Fibroblast of lung (primary cell): ENCODE results near the gene APOBEC3B. TPM values are rescaled to one million over a fixed set of nuclear protein-coding genes. Genes with fewer than 3 reads are reported as not detected.

Experiments used
- DNase-seq, 2 donors: peaks; one replicate each; pipeline versions ENCODE4 v3.0.0 to v3.0.0-alpha.2; 2010; ENCODE audit warnings: low read depth in 2 of 2
- H2AFZ ChIP-seq: 2 replicates; pipeline ENCODE4 v1.5.1; 2012; ENCODE audit warnings: low read length, control low read depth, inconsistent platforms
- H3K27ac ChIP-seq: 2 replicates; pipeline ENCODE4 v1.5.1; 2011; ENCODE audit warnings: low read length, control low read depth; ENCODE audit not compliant: insufficient read depth
- H3K27me3 ChIP-seq: 2 replicates; pipeline ENCODE4 v1.5.1; 2011; ENCODE audit warnings: mild to moderate bottlenecking, low read length; ENCODE audit not compliant: control insufficient read depth, insufficient read depth
- H3K36me3 ChIP-seq: 2 replicates; pipeline ENCODE4 v1.5.1; 2011; ENCODE audit warnings: low read length; ENCODE audit not compliant: control insufficient read depth, insufficient read depth
- H3K4me1 ChIP-seq: 2 replicates; pipeline ENCODE4 v1.5.1; 2011; ENCODE audit warnings: low read length; ENCODE audit not compliant: control insufficient read depth, insufficient read depth; ENCODE audit errors: extremely low read depth
- H3K4me2 ChIP-seq: 2 replicates; pipeline ENCODE4 v1.5.1; 2011; ENCODE audit warnings: low read length, control low read depth; ENCODE audit not compliant: insufficient read depth; ENCODE audit errors: extremely low read depth
- H3K4me3 ChIP-seq, 4 experiments: fragments of 200-600 bp in 1 of 4; sonication (generic) in 1 of 4; replicated peaks in 1 of 4; 2 replicates each; pipeline ENCODE4 v1.5.1; 2011 to 2016; ENCODE audit warnings: low read length in 4 of 4, low read depth in 3 of 4, mild to moderate bottlenecking in 3 of 4, control low read depth in 2 of 4, inconsistent platforms in 1 of 4, mixed read lengths in 1 of 4; ENCODE audit not compliant: insufficient read depth in 1 of 4; ENCODE audit errors: control extremely low read depth in 1 of 4
- H3K79me2 ChIP-seq: 2 replicates; pipeline ENCODE4 v1.5.1; 2012; ENCODE audit warnings: mild to moderate bottlenecking, low read length, inconsistent platforms; ENCODE audit not compliant: control insufficient read depth, insufficient read depth
- H3K9ac ChIP-seq: 2 replicates; pipeline ENCODE4 v1.5.1; 2011; ENCODE audit warnings: mild to moderate bottlenecking, low read length, control low read depth; ENCODE audit not compliant: insufficient read depth
- H3K9me3 ChIP-seq: 2 replicates; pipeline ENCODE4 v1.5.1; 2012; ENCODE audit warnings: low read depth, low read length; ENCODE audit not compliant: control insufficient read depth, insufficient read depth
- H4K20me1 ChIP-seq: 2 replicates; pipeline ENCODE4 v1.5.1; 2011; ENCODE audit warnings: low read length; ENCODE audit not compliant: control insufficient read depth, insufficient read depth; ENCODE audit errors: extremely low read depth
- CTCF ChIP-seq, 2 donors: IDR thresholded peaks in 1 of 2; conservative IDR thresholded peaks in 1 of 2; 1 replicate in 1 of 2; 2 replicates in 1 of 2; pipeline ENCODE4 v1.5.1; 2011 to 2012; ENCODE audit warnings: low read length in 2 of 2, control low read depth in 1 of 2, inconsistent platforms in 1 of 2, low read depth in 1 of 2, mild to moderate bottlenecking in 1 of 2
- EZH2 ChIP-seq: IDR thresholded peaks from 2 replicates; pipeline ENCODE4 v1.5.1; 2012; ENCODE audit warnings: low read length, control low read depth, mild to moderate bottlenecking; ENCODE audit errors: missing control alignments
- polyA plus RNA-seq, 2 donors: library from polyadenylated mRNA; depleted of rRNA in 1 of 2; stranded (reverse) in 1 of 2; unstranded in 1 of 2; fragments of >200 nt; gene quantifications; 2 replicates each; pipeline ENCODE4 v1.2.1, GENCODE V29; 2011 to 2012; ENCODE audit warnings: missing spikeins in 1 of 2
- total RNA-seq: library from RNA; depleted of rRNA; stranded (reverse); fragments of >200 nt; gene quantifications from 2 replicates; pipeline ENCODE4 v1.2.1, GENCODE V29; 2014

The APOBEC3B gene
- total and polyA plus RNA-seq, 2 donors (not counting 1 experiment from before 2014, with no cell fraction given): 2.3 to 10.3 TPM

GRCh38 chr22:38951734-38952133 lies 30.4 kb upstream of the APOBEC3B start:
- H3K4me2 ChIP-seq: no peak overlapping the region
- H3K4me3 ChIP-seq: no peak overlapping the region
- H3K36me3 ChIP-seq: no peaks in the 10 kb centered on the region
- H3K27ac ChIP-seq: no peak overlapping the region
- no peaks in the 10 kb centered on the region for H3K9me3 ChIP-seq
- H4K20me1 ChIP-seq: no peaks in the 10 kb centered on the region
- H2AFZ ChIP-seq: no peak overlapping the region
- no peak for TF ChIP-seq EZH2
- no peak for TF ChIP-seq CTCF (conservative IDR thresholded peaks at IDR 0.05 in 1 of 2, IDR thresholded peaks at IDR 0.05 in 1 of 2; ENCODE audit: low read depth in 1 of 2, low read length in 2 of 2)
- no peak for DNase-seq
- peaks cover 14% of the 10 kb centered on the region for H3K27me3 ChIP-seq
- no peaks in the 10 kb centered on the region for H3K4me1 ChIP-seq
- H3K9ac ChIP-seq: no peak overlapping the region
- H3K79me2 ChIP-seq: no peaks in the 10 kb centered on the region

DNA sequence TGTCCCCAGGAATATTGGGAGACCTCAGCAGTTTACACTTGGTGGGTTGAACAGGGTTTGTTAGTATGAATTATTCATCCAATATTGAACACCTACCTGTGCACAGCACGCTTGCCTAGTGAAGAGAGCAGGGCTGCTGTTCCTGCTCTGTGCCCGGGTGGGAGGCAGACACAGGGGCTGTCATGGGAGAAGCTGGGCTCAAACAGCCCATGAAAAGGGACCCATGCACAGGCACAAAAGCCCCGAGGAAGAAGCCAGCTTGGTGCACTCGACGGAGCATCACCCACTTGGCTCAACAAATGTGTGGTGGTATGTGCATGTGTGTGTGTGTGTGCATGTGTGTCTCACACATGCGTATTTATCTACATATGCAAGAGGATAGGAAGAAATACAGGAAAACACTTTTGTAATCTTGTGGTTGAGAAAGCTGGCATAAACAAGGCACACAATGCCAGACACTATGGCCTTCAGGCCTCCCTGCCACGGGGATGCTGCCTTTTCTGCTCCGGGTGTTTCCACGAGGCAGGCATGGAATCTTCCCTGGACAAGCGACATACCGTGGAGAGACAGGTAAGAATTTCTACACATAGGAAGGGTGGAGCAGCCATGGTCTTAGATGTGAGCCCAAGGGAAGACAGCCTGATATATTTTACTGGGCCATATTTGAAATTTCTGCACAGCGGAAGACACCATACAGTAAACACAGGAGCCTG lies 29.7 kb upstream of the APOBEC3B start:
- H3K27me3 ChIP-seq: peaks cover 7% of the 10 kb centered on the region
- no peak overlapping the region for H3K9ac ChIP-seq
- H2AFZ ChIP-seq: no peak overlapping the region
- no peaks in the 10 kb centered on the region for H3K79me2 ChIP-seq
- no peak overlapping the region for H3K4me2 ChIP-seq
- no peak overlapping the region for H3K27ac ChIP-seq
- H4K20me1 ChIP-seq: no peaks in the 10 kb centered on the region
- no peak for DNase-seq
- no peak for TF ChIP-seq EZH2
- no peak for TF ChIP-seq CTCF (conservative IDR thresholded peaks at IDR 0.05 in 1 of 2, IDR thresholded peaks at IDR 0.05 in 1 of 2; ENCODE audit: low read depth in 1 of 2, low read length in 2 of 2)
- H3K4me3 ChIP-seq: no peak overlapping the region
- H3K4me1 ChIP-seq: no peaks in the 10 kb centered on the region
- H3K36me3 ChIP-seq: no peaks in the 10 kb centered on the region
- no peaks in the 10 kb centered on the region for H3K9me3 ChIP-seq

DNA sequence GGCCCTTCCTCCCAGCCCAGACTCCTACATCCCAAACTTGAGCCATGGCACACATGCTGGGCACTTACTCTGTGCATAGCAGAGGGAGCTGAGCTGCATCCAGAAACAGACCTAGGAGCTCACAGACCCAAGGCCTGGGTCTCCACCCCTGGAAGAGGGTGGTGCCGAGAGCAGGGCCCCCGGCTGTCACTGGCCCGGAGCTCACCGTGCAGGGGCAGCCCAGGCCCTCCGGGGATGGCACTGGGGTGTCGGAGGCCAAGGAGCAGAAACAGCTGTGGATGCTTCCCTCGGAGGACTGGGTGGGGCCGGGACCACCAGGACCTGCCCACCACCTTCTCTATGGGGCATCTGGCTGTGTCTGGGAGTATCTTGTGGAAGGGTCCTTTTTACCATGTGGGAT lies 29.1 kb upstream of the APOBEC3B start:
- no peaks in the 10 kb centered on the region for H3K9me3 ChIP-seq
- H3K9ac ChIP-seq: no peak overlapping the region

More for the DNA sequence above, 29.1 kb upstream of the APOBEC3B start:
- TF ChIP-seq EZH2: no peak
- no peak for TF ChIP-seq CTCF (conservative IDR thresholded peaks at IDR 0.05 in 1 of 2, IDR thresholded peaks at IDR 0.05 in 1 of 2; ENCODE audit: low read depth in 1 of 2, low read length in 2 of 2)
- H3K79me2 ChIP-seq: no peaks in the 10 kb centered on the region
- H3K4me3 ChIP-seq: no peak overlapping the region
- H4K20me1 ChIP-seq: no peaks in the 10 kb centered on the region
- no peak overlapping the region for H2AFZ ChIP-seq
- H3K27me3 ChIP-seq: peaks cover 8% of the 10 kb centered on the region
- no peak overlapping the region for H3K4me2 ChIP-seq
- no peaks in the 10 kb centered on the region for H3K36me3 ChIP-seq
- no peaks in the 10 kb centered on the region for H3K4me1 ChIP-seq
- H3K27ac ChIP-seq: no peak overlapping the region
- no peak for DNase-seq
